CD14-positive monocyte (primary cell): ENCODE measurements around the gene DPP6. TPM values are rescaled to one million over a fixed set of nuclear protein-coding genes. Genes with fewer than 3 reads are reported as not detected.

Source experiments
- DNase-seq, 3 donors: peaks; one replicate each; pipeline ENCODE4 v3.0.0-alpha.2; 2011 to 2022
- H2AFZ ChIP-seq: 2 replicates; pipeline ENCODE4 v1.6.0; 2012; ENCODE audit warnings: mild to moderate bottlenecking, low read depth, low read length, inconsistent platforms; ENCODE audit not compliant: insufficient read depth, poor library complexity, severe bottlenecking
- H3K27ac ChIP-seq, 2 donors: 1 replicate in 1 of 2; 2 replicates in 1 of 2; pipeline ENCODE4 v1.5.1; 2012 to 2013; ENCODE audit warnings: low read length in 2 of 2, control low read depth in 1 of 2, inconsistent platforms in 1 of 2, low read depth in 1 of 2, mild to moderate bottlenecking in 1 of 2
- H3K27me3 ChIP-seq, 2 donors: one replicate each; pipeline versions ENCODE4 v1.6.0 to v1.6.1; 2011 to 2013; ENCODE audit warnings: low read length in 2 of 2; ENCODE audit not compliant: control insufficient read depth in 2 of 2, insufficient read depth in 2 of 2
- H3K36me3 ChIP-seq, 2 donors: replicated peaks in 1 of 2; 1 replicate in 1 of 2; 2 replicates in 1 of 2; pipeline versions ENCODE4 v1.5.1 to v1.6.1; 2012 to 2013; ENCODE audit warnings: low read length in 2 of 2, control low read depth in 1 of 2, inconsistent platforms in 1 of 2, mild to moderate bottlenecking in 1 of 2; ENCODE audit not compliant: insufficient read depth in 2 of 2, control insufficient read depth in 1 of 2
- H3K4me1 ChIP-seq, 2 donors: 1 replicate in 1 of 2; 2 replicates in 1 of 2; pipeline versions ENCODE4 v1.5.1 to v1.6.1; 2012 to 2013; ENCODE audit warnings: low read length in 2 of 2, control low read depth in 1 of 2, inconsistent platforms in 1 of 2, mild to moderate bottlenecking in 1 of 2, moderate library complexity in 1 of 2; ENCODE audit not compliant: insufficient read depth in 2 of 2, control insufficient read depth in 1 of 2
- H3K4me2 ChIP-seq: replicated peaks from 2 replicates; pipeline ENCODE3; 2012; ENCODE audit warnings: low read length, moderate library complexity, mild to moderate bottlenecking; ENCODE audit not compliant: poor library complexity, severe bottlenecking; ENCODE audit errors: extremely low read depth
- H3K4me3 ChIP-seq, 3 experiments: fragments of 200-600 bp in 1 of 3; sonication (generic) in 1 of 3; replicated peaks in 1 of 3; 1 replicate in 2 of 3; 2 replicates in 1 of 3; pipeline ENCODE4 v1.5.1; 2011 to 2013; ENCODE audit warnings: low read length in 3 of 3, mild to moderate bottlenecking in 3 of 3, control low read depth in 2 of 3, low read depth in 2 of 3, inconsistent platforms in 1 of 3, moderate library complexity in 1 of 3
- H3K79me2 ChIP-seq: 2 replicates; pipeline ENCODE4 v1.6.0; 2012; ENCODE audit warnings: mild to moderate bottlenecking, control low read depth, inconsistent platforms, low read length, moderate library complexity; ENCODE audit not compliant: insufficient read depth
- H3K9ac ChIP-seq: 2 replicates; pipeline ENCODE4 v1.6.0; 2017; ENCODE audit warnings: low read length, mild to moderate bottlenecking; ENCODE audit not compliant: insufficient read depth, poor library complexity, severe bottlenecking
- H3K9me3 ChIP-seq, 2 donors: replicated peaks in 1 of 2; 1 replicate in 1 of 2; 2 replicates in 1 of 2; pipeline versions ENCODE4 v1.5.1 to v1.6.1; 2012 to 2013; ENCODE audit warnings: low read length in 2 of 2, control low read depth in 1 of 2; ENCODE audit not compliant: control insufficient read depth in 1 of 2, insufficient read depth in 1 of 2
- H4K20me1 ChIP-seq: 2 replicates; pipeline ENCODE4 v1.6.0; 2012; ENCODE audit warnings: mild to moderate bottlenecking, low read length, control low read depth, moderate library complexity; ENCODE audit not compliant: insufficient read depth
- H3K27ac Mint-ChIP-seq, 7 donors: one replicate each; pipeline ENCODE4 v1.8.0; 2020; ENCODE audit warnings: mild to moderate bottlenecking in 7 of 7, mixed read lengths in 7 of 7, moderate library complexity in 6 of 7, inconsistent platforms in 2 of 7
- H3K27me3 Mint-ChIP-seq, 3 donors: one replicate each; pipeline ENCODE4 v1.8.0; 2021 to 2022; ENCODE audit warnings: low read depth in 3 of 3, mild to moderate bottlenecking in 3 of 3, mixed read lengths in 3 of 3, moderate library complexity in 3 of 3, inconsistent platforms in 1 of 3
- H3K36me3 Mint-ChIP-seq, 2 donors: one replicate each; pipeline ENCODE4 v1.8.0; 2020; ENCODE audit warnings: mixed read lengths in 2 of 2, inconsistent platforms in 1 of 2, mild to moderate bottlenecking in 1 of 2
- H3K4me1 Mint-ChIP-seq: one replicate; pipeline ENCODE4 v1.8.0; 2020; ENCODE audit warnings: mild to moderate bottlenecking, mixed read lengths
- H3K4me3 Mint-ChIP-seq, 2 donors: one replicate each; pipeline ENCODE4 v1.8.0; 2020; ENCODE audit warnings: mild to moderate bottlenecking in 2 of 2, mixed read lengths in 2 of 2, moderate library complexity in 1 of 2
- H3K9me3 Mint-ChIP-seq, 7 donors: one replicate each; pipeline ENCODE4 v1.8.0; 2020 to 2022; ENCODE audit warnings: mixed read lengths in 7 of 7, mild to moderate bottlenecking in 6 of 7, moderate library complexity in 6 of 7, inconsistent platforms in 2 of 7
- WGBS: methylation state at CpG from one replicate; pipeline ENCODE4 v1.1.5; 2013; ENCODE audit warnings: missing lambda C conversion rate; ENCODE audit not compliant: insufficient coverage; 5-methylcytosine and 5-hydroxymethylcytosine counted together
- intact Hi-C, 2 donors: fragments of 100-400 bp; cut with micrococcal nuclease; formaldehyde crosslinking; loops; one replicate each; pipeline versions ENCODE4 v1.15.0 to v1.15.1; 2023
- polyA plus RNA-seq, 3 donors: library from polyadenylated mRNA; depleted of rRNA in 1 of 3; unstranded in 2 of 3; stranded (reverse) in 1 of 3; fragments of 300-500 nt in 2 of 3; fragments of >200 nt in 1 of 3; fragmentation: Illumina TruSeq in 2 of 3; gene quantifications; 1 replicate in 2 of 3; 2 replicates in 1 of 3; pipeline ENCODE4 v1.2.3, GENCODE V29; 2012 to 2021
- TF ChIP-seq, protein P1 (sequence below): fragments of 200-600 bp; IDR thresholded peaks from one replicate; pipeline ENCODE4 v1.8.0; 2022; ENCODE audit warnings: antibody characterized with exemption, mild to moderate bottlenecking

The DPP6 gene
- polyA plus RNA-seq, 3 donors = not detected

DNA sequence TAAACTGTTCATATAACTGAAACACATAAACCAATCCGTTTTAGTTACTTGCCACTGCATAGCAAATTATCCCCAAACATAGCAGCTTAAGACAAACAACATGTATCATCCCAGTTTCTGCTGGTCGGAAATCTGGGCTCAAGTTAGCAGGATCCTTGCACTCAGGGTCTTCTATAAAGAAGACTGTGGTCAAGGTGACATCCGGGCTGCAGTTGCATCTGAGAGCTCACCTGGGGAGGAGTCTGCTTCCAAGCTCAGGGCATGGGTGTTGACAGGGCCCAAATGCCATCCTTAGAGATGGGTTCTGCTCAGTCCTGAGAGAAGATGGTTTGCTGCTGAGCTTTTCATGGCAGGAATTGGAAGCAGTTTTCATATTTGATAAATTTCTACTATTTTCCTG lies 519.6 kb downstream of the DPP6 start:
- H3K27me3 ChIP-seq = no peaks in the 10 kb centered on the region
- no peak overlapping the region for H3K4me3 ChIP-seq
- peaks cover 23 to 28% of the 10 kb centered on the region in 2 donors for H3K9me3 ChIP-seq
- 86% methylated on average over 1 of the region's 3 CpGs for WGBS
- peaks cover 1 to 9% (median 3%) of the 10 kb centered on the region in 7 donors for H3K9me3 Mint-ChIP-seq
- TF ChIP-seq, protein P1, sequence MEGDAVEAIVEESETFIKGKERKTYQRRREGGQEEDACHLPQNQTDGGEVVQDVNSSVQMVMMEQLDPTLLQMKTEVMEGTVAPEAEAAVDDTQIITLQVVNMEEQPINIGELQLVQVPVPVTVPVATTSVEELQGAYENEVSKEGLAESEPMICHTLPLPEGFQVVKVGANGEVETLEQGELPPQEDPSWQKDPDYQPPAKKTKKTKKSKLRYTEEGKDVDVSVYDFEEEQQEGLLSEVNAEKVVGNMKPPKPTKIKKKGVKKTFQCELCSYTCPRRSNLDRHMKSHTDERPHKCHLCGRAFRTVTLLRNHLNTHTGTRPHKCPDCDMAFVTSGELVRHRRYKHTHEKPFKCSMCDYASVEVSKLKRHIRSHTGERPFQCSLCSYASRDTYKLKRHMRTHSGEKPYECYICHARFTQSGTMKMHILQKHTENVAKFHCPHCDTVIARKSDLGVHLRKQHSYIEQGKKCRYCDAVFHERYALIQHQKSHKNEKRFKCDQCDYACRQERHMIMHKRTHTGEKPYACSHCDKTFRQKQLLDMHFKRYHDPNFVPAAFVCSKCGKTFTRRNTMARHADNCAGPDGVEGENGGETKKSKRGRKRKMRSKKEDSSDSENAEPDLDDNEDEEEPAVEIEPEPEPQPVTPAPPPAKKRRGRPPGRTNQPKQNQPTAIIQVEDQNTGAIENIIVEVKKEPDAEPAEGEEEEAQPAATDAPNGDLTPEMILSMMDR = no peak
- no peak overlapping the region for H3K27ac Mint-ChIP-seq
- no peaks in the 10 kb centered on the region for H3K79me2 ChIP-seq
- H2AFZ ChIP-seq = no peak overlapping the region
- no peak overlapping the region for H3K9ac ChIP-seq
- intact Hi-C loops = no loop called here
- no peaks in the 10 kb centered on the region for H3K4me1 ChIP-seq
- no peaks in the 10 kb centered on the region for H3K4me1 Mint-ChIP-seq
- H3K27me3 Mint-ChIP-seq = no peaks in the 10 kb centered on the region
- H3K4me2 ChIP-seq = no peak overlapping the region
- H3K36me3 Mint-ChIP-seq = no peaks in the 10 kb centered on the region
- H4K20me1 ChIP-seq = no peaks in the 10 kb centered on the region
- no peak overlapping the region for H3K4me3 Mint-ChIP-seq
- no peak for DNase-seq
- H3K36me3 ChIP-seq = no peaks in the 10 kb centered on the region
- H3K27ac ChIP-seq = no peak overlapping the region

DNA sequence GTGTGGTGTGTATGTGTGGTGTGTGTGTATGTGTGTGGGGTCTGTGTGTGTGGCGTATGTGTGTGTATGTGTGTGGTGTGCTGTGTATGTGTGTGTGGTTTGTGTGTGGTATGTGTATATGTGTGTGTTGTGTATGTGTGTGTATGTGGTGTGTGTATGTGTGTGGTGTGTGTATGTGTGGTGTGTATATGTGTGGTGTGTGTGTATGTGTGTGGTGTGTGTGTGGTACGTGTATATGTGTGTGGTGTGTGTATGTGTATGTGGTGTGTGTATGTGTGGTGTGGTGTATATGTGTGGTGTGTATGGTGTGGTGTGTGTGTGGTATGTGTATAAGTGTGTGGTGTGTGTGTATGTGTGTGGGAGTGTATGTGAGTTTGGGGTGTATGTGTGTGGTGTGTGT lies 522.0 kb downstream of the DPP6 start:
- H3K27ac ChIP-seq = no peak overlapping the region
- no peaks in the 10 kb centered on the region for H3K79me2 ChIP-seq
- no peaks in the 10 kb centered on the region for H3K4me1 Mint-ChIP-seq
- H3K27ac Mint-ChIP-seq = no peak overlapping the region
- no peak overlapping the region for H3K4me2 ChIP-seq
- DNase-seq = no peak
- H3K4me3 Mint-ChIP-seq = no peak overlapping the region
- H3K27me3 Mint-ChIP-seq = no peaks in the 10 kb centered on the region
- no peak overlapping the region for H3K9ac ChIP-seq
- H3K36me3 Mint-ChIP-seq = no peaks in the 10 kb centered on the region
- no peak overlapping the region for H3K4me3 ChIP-seq
- no peak overlapping the region for H2AFZ ChIP-seq
- peaks cover 2 to 17% (median 6%) of the 10 kb centered on the region in 7 donors for H3K9me3 Mint-ChIP-seq
- no peaks in the 10 kb centered on the region for H3K4me1 ChIP-seq
- no peaks in the 10 kb centered on the region for H4K20me1 ChIP-seq
- H3K9me3 ChIP-seq = peaks cover 27 to 29% of the 10 kb centered on the region in 2 donors
- H3K36me3 ChIP-seq = no peaks in the 10 kb centered on the region
- intact Hi-C loops = no loop called here
- H3K27me3 ChIP-seq = no peaks in the 10 kb centered on the region
- WGBS = 85% methylated on average over 2 of the region's 2 CpGs
- TF ChIP-seq, protein P1 = no peak
